PFSK-1 (cell line): ENCODE results near the gene ZNF155.

Experiments used
- FOXP2 ChIP-seq: optimal IDR thresholded peaks from 2 replicates; pipeline ENCODE3; 2011; ENCODE audit warnings: borderline replicate concordance, control low read depth, inconsistent platforms; ENCODE audit not compliant: insufficient read depth; ENCODE audit errors: extremely low read length, extremely low read depth
- POLR2AphosphoS5 ChIP-seq: IDR thresholded peaks from 2 replicates; pipeline ENCODE4 v1.6.1; 2012; ENCODE audit warnings: low read depth, mild to moderate bottlenecking, control low read depth, low read length, moderate library complexity
- SIN3A ChIP-seq: IDR thresholded peaks from 2 replicates; pipeline ENCODE4 v1.6.1; 2012; ENCODE audit warnings: mild to moderate bottlenecking, low read length, moderate library complexity, borderline replicate concordance; ENCODE audit not compliant: insufficient read depth
- TAF1 ChIP-seq: IDR thresholded peaks from 2 replicates; pipeline ENCODE4 v1.6.1; 2012; ENCODE audit warnings: low read length, control low read depth, borderline replicate concordance; ENCODE audit not compliant: insufficient read depth
- TF ChIP-seq, protein P1 (sequence below), 2 experiments: IDR thresholded peaks; 2 replicates each; pipeline versions ENCODE4 v1.6.1 to v1.8.0; 2011 to 2012; ENCODE audit warnings: low read depth in 2 of 2, low read length in 2 of 2, control low read depth in 1 of 2, inconsistent platforms in 1 of 2, mild to moderate bottlenecking in 1 of 2, moderate library complexity in 1 of 2; ENCODE audit not compliant: insufficient read depth in 1 of 2

The ZNF155 gene

GRCh38 chr19:43960411-43960810 lies 23.6 kb upstream of the ZNF155 start:
- TF ChIP-seq SIN3A: no peak
- TF ChIP-seq TAF1: no peak
- no peak for TF ChIP-seq FOXP2
- TF ChIP-seq POLR2AphosphoS5: no peak
- TF ChIP-seq, protein P1, sequence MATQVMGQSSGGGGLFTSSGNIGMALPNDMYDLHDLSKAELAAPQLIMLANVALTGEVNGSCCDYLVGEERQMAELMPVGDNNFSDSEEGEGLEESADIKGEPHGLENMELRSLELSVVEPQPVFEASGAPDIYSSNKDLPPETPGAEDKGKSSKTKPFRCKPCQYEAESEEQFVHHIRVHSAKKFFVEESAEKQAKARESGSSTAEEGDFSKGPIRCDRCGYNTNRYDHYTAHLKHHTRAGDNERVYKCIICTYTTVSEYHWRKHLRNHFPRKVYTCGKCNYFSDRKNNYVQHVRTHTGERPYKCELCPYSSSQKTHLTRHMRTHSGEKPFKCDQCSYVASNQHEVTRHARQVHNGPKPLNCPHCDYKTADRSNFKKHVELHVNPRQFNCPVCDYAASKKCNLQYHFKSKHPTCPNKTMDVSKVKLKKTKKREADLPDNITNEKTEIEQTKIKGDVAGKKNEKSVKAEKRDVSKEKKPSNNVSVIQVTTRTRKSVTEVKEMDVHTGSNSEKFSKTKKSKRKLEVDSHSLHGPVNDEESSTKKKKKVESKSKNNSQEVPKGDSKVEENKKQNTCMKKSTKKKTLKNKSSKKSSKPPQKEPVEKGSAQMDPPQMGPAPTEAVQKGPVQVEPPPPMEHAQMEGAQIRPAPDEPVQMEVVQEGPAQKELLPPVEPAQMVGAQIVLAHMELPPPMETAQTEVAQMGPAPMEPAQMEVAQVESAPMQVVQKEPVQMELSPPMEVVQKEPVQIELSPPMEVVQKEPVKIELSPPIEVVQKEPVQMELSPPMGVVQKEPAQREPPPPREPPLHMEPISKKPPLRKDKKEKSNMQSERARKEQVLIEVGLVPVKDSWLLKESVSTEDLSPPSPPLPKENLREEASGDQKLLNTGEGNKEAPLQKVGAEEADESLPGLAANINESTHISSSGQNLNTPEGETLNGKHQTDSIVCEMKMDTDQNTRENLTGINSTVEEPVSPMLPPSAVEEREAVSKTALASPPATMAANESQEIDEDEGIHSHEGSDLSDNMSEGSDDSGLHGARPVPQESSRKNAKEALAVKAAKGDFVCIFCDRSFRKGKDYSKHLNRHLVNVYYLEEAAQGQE (IDR thresholded peaks at IDR 0.05; ENCODE audit: insufficient read depth in 1 of 2, low read depth in 2 of 2, low read length in 2 of 2): no peak

DNA sequence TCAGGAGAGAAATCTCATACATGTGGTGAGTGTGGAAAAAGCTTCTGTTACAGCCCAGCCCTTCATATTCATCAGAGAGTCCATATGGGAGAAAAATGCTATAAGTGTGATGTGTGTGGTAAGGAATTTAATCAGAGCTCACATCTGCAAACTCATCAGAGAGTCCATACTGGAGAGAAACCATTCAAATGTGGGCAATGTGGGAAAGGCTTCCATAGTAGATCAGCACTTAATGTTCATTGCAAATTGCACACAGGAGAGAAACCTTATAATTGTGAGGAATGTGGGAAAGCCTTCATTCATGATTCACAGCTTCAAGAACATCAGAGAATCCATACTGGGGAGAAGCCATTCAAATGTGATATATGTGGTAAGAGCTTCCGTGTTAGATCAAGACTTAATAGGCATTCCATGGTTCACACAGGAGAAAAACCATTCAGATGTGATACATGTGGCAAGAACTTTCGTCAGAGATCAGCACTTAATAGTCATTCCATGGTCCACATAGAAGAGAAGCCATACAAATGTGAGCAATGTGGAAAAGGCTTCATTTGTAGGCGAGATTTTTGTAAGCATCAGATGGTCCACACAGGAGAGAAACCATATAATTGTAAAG lies 17.8 kb upstream of the ZNF155 start:
- TF ChIP-seq SIN3A: no peak
- no peak for TF ChIP-seq FOXP2
- no peak for TF ChIP-seq POLR2AphosphoS5
- TF ChIP-seq TAF1: no peak
- TF ChIP-seq, protein P1 (IDR thresholded peaks at IDR 0.05; ENCODE audit: insufficient read depth in 1 of 2, low read depth in 2 of 2, low read length in 2 of 2): no peak

GRCh38 chr19:43976732-43977131 lies 7.3 kb upstream of the ZNF155 start:
- no peak for TF ChIP-seq TAF1
- TF ChIP-seq, protein P1 (IDR thresholded peaks at IDR 0.05; ENCODE audit: insufficient read depth in 1 of 2, low read depth in 2 of 2, low read length in 2 of 2): no peak
- no peak for TF ChIP-seq SIN3A
- no peak for TF ChIP-seq FOXP2
- no peak for TF ChIP-seq POLR2AphosphoS5

- TF ChIP-seq, protein P1 (IDR thresholded peaks at IDR 0.05; ENCODE audit: insufficient read depth in 1 of 2, low read depth in 2 of 2, low read length in 2 of 2): no peak
- no peak for TF ChIP-seq FOXP2
- TF ChIP-seq POLR2AphosphoS5: no peak
- no peak for TF ChIP-seq TAF1
- no peak for TF ChIP-seq SIN3A
Measured at GRCh38 chr19:43983544-43983911, 460 bp upstream of the ZNF155 start.

- no peak for TF ChIP-seq SIN3A
- no peak for TF ChIP-seq FOXP2
- no peak for TF ChIP-seq POLR2AphosphoS5
- TF ChIP-seq TAF1: no peak
- TF ChIP-seq, protein P1 (IDR thresholded peaks at IDR 0.05; ENCODE audit: insufficient read depth in 1 of 2, low read depth in 2 of 2, low read length in 2 of 2): no peak
Measured at GRCh38 chr19:43984687-43985000, 656 bp downstream of the ZNF155 start.
